Adipose tissue (tissue), 3 donors: ENCODE results near the gene SRSF4. TPM values are rescaled to one million over a fixed set of nuclear protein-coding genes. Genes with fewer than 3 reads are reported as not detected.

Experiments
- H3K27ac ChIP-seq: one replicate; pipeline ENCODE4 v1.5.1; 2013; ENCODE audit warnings: low read depth, low read length
- WGBS, 3 donors: extraction: QIAGEN DNeasy Blood & Tissue Kit; methylation state at CpG; one replicate each; pipeline ENCODE4 v1.1.7; 2013; 5-methylcytosine and 5-hydroxymethylcytosine counted together
- polyA plus RNA-seq, 3 donors: library from polyadenylated mRNA; stranded (reverse); fragments of 200-250 nt; gene quantifications; one replicate each; pipeline ENCODE4 v1.2.3, GENCODE V29; 2013
- donor health status: healthy with polysubstance abuse.
- donor health status: Bipolar disorder and iron deficiency.
- donor health status: healthy.

Gene SRSF4
- polyA plus RNA-seq, 3 donors, result 37.1 to 84.2 (median 77.3) TPM

GRCh38 chr1:29202584-29203340 lies 21.1 kb upstream of the SRSF4 start:
- WGBS, 3 donors, result 24 to 29% (median 27%) methylated on average over 14 of the region's 14 CpGs
- H3K27ac ChIP-seq, result no peak overlapping the region

GRCh38 chr1:29202053-29202452 lies 20.4 kb upstream of the SRSF4 start:
- 70 to 96% (median 83%) methylated on average over 1 of the region's 1 CpG for WGBS, 3 donors
- no peak overlapping the region for H3K27ac ChIP-seq

GRCh38 chr1:29201595-29202051 lies 19.9 kb upstream of the SRSF4 start:
- H3K27ac ChIP-seq, result no peak overlapping the region
- WGBS, 3 donors, result 77 to 89% (median 78%) methylated on average over 6 of the region's 6 CpGs

- 92 to 96% (median 94%) methylated on average over 5 of the region's 5 CpGs for WGBS, 3 donors
- no peak overlapping the region for H3K27ac ChIP-seq
These were observed 19.4 kb upstream of the SRSF4 start for GRCh38 chr1:29200906-29201594.

GRCh38 chr1:29197993-29198392 lies 16.3 kb upstream of the SRSF4 start:
- 88 to 95% (median 89%) methylated on average over 12 of the region's 12 CpGs for WGBS, 3 donors
- H3K27ac ChIP-seq, result no peak overlapping the region

- 95 to 100% (median 96%) methylated on average over 2 of the region's 2 CpGs for WGBS, 3 donors
- no peak overlapping the region for H3K27ac ChIP-seq
These were observed 15.9 kb upstream of the SRSF4 start for GRCh38 chr1:29197590-29197924.

GRCh38 chr1:29196863-29197589 lies 15.3 kb upstream of the SRSF4 start:
- H3K27ac ChIP-seq, result no peak overlapping the region

GRCh38 chr1:29195881-29196291 lies 14.2 kb upstream of the SRSF4 start:
- H3K27ac ChIP-seq, result no peak overlapping the region
- 38 to 71% (median 52%) methylated on average over 8 of the region's 8 CpGs for WGBS, 3 donors

More at GRCh38 chr1:29196863-29197589, 15.3 kb upstream of the SRSF4 start:
- 80 to 82% (median 80%) methylated on average over 7 of the region's 7 CpGs for WGBS, 3 donors

- WGBS, 3 donors, result 92 to 96% (median 93%) methylated on average over 8 of the region's 8 CpGs
- H3K27ac ChIP-seq, result no peak overlapping the region
These were observed 12.3 kb upstream of the SRSF4 start for GRCh38 chr1:29193879-29194455.

- 87 to 98% (median 93%) methylated on average over 6 of the region's 6 CpGs for WGBS, 3 donors
These were observed 9.0 kb upstream of the SRSF4 start for GRCh38 chr1:29190718-29191117.

GRCh38 chr1:29186707-29187106 lies 5.0 kb upstream of the SRSF4 start:
- WGBS, 3 donors, result 69 to 92% (median 80%) methylated on average over 1 of the region's 1 CpG
- no peak overlapping the region for H3K27ac ChIP-seq

More at GRCh38 chr1:29190718-29191117, 9.0 kb upstream of the SRSF4 start:
- no peak overlapping the region for H3K27ac ChIP-seq

GRCh38 chr1:29186252-29186651 lies 4.6 kb upstream of the SRSF4 start:
- H3K27ac ChIP-seq, result no peak overlapping the region
- WGBS, 3 donors, result 68 to 85% (median 81%) methylated on average over 3 of the region's 3 CpGs

- H3K27ac ChIP-seq, result no peak overlapping the region
- WGBS, 3 donors, result 35 to 50% (median 38%) methylated on average over 1 of the region's 1 CpG
These were observed 1.6 kb upstream of the SRSF4 start for GRCh38 chr1:29183287-29183686.

GRCh38 chr1:29180497-29181412 lies 945 bp downstream of the SRSF4 start:
- 0 to 1% (median 0%) methylated on average over 31 to 32 of the region's 32 CpGs for WGBS, 3 donors
- peak overlapping the region; percentile 100 for H3K27ac ChIP-seq

- no peak overlapping the region for H3K27ac ChIP-seq
- WGBS, 3 donors, result 9 to 18% (median 15%) methylated on average over 4 of the region's 4 CpGs
These were observed 2.0 kb downstream of the SRSF4 start for GRCh38 chr1:29179641-29180184.

GRCh38 chr1:29177022-29177705 lies 4.5 kb downstream of the SRSF4 start:
- H3K27ac ChIP-seq, result no peak overlapping the region
- 69 to 79% (median 72%) methylated on average over 12 of the region's 12 CpGs for WGBS, 3 donors

- H3K27ac ChIP-seq, result no peak overlapping the region
- 35 to 43% (median 38%) methylated on average over 4 of the region's 4 CpGs for WGBS, 3 donors
These were observed 5.1 kb downstream of the SRSF4 start for GRCh38 chr1:29176576-29176975.
